HEK293 (cell line): ENCODE measurements around the gene SAMD13.

Experiments
- CTCF ChIA-PET: fragments of 350-600 bp; formaldehyde crosslinking; extraction: SDS; loops from one replicate; lab custom pipeline; 2021; ENCODE audit warnings: antibody characterized with exemption; lab: Yijun Ruan, JAX
- POLR2A ChIA-PET: fragments of 300-600 bp; formaldehyde crosslinking; extraction: SDS; loops from one replicate; lab custom pipeline; 2020; ENCODE audit warnings: antibody characterized with exemption, inconsistent platforms; lab: Yijun Ruan, JAX
- H3K27ac ChIP-seq: fragments of 200-500 bp; sonication (Bioruptor generic); 2 replicates; pipeline ENCODE4 v1.5.1; 2014; ENCODE audit warnings: low read depth, low read length, control low read depth, inconsistent platforms; ENCODE audit errors: extremely low read depth
- H3K36me3 ChIP-seq, 2 experiments: fragments of 200-500 bp in 1 of 2; sonication (Bioruptor generic) in 1 of 2; 1 replicate in 1 of 2; 2 replicates in 1 of 2; pipeline ENCODE4 v1.5.1; 2014 to 2017; ENCODE audit warnings: inconsistent platforms in 2 of 2, low read length in 2 of 2; ENCODE audit not compliant: control insufficient read depth in 2 of 2, insufficient read depth in 1 of 2
- H3K4me1 ChIP-seq: fragments of 200-500 bp; sonication (Bioruptor generic); 2 replicates; pipeline ENCODE4 v1.5.1; 2014; ENCODE audit warnings: mild to moderate bottlenecking, low read length, inconsistent platforms; ENCODE audit not compliant: control insufficient read depth, insufficient read depth
- H3K4me3 ChIP-seq: 2 replicates; pipeline ENCODE4 v1.5.1; 2011; ENCODE audit warnings: low read depth, mild to moderate bottlenecking, control low read depth, low read length, moderate library complexity
- H3K9me3 ChIP-seq: fragments of 200-500 bp; sonication (Bioruptor generic); 2 replicates; pipeline ENCODE4 v1.5.1; 2014; ENCODE audit warnings: low read depth, low read length, inconsistent platforms; ENCODE audit not compliant: control insufficient read depth, insufficient read depth
- EGR2 ChIP-seq: fragments of 450-650 bp; formaldehyde crosslinking; IDR thresholded peaks from 2 replicates; pipeline ENCODE4 v1.5.1; 2016; ENCODE audit warnings: low read depth, missing biosample characterization, missing genetic modification characterization
- ELK4 ChIP-seq: IDR thresholded peaks from 2 replicates; pipeline ENCODE4 v1.6.1; 2011; ENCODE audit warnings: mild to moderate bottlenecking, low read depth, low read length, borderline replicate concordance
- GLIS1 ChIP-seq: fragments of 450-650 bp; formaldehyde crosslinking; IDR thresholded peaks from 2 replicates; pipeline ENCODE4 v1.5.1; 2016; ENCODE audit warnings: missing biosample characterization, missing genetic modification characterization
- INSM2 ChIP-seq: fragments of 450-650 bp; formaldehyde crosslinking; IDR thresholded peaks from 2 replicates; pipeline ENCODE4 v1.5.1; 2016; ENCODE audit warnings: missing biosample characterization, missing genetic modification characterization
- KLF1 ChIP-seq: fragments of 450-650 bp; formaldehyde crosslinking; IDR thresholded peaks from 2 replicates; pipeline ENCODE4 v1.5.1; 2016; ENCODE audit warnings: missing biosample characterization, missing genetic modification characterization
- RBAK ChIP-seq: fragments of 450-650 bp; formaldehyde crosslinking; IDR thresholded peaks from 2 replicates; pipeline ENCODE4 v1.5.1; 2016; ENCODE audit warnings: missing biosample characterization, missing genetic modification characterization
- ZFP3 ChIP-seq: fragments of 450-650 bp; formaldehyde crosslinking; IDR thresholded peaks from 2 replicates; pipeline ENCODE4 v1.5.1; 2016; ENCODE audit warnings: low read depth, missing biosample characterization, missing genetic modification characterization
- ZIC2 ChIP-seq: fragments of 450-650 bp; formaldehyde crosslinking; IDR thresholded peaks from 2 replicates; pipeline ENCODE4 v1.5.1; 2016; ENCODE audit warnings: missing biosample characterization, missing genetic modification characterization
- ZNF221 ChIP-seq: fragments of 450-650 bp; formaldehyde crosslinking; IDR thresholded peaks from 2 replicates; pipeline ENCODE4 v1.5.1; 2017; ENCODE audit warnings: missing biosample characterization, missing genetic modification characterization, borderline replicate concordance
- ZNF23 ChIP-seq: fragments of 450-650 bp; formaldehyde crosslinking; IDR thresholded peaks from 2 replicates; pipeline ENCODE4 v1.5.1; 2016; ENCODE audit warnings: missing biosample characterization, missing genetic modification characterization, borderline replicate concordance
- ZNF37A ChIP-seq: fragments of 450-650 bp; IDR thresholded peaks from 2 replicates; pipeline ENCODE4 v1.5.1; 2018; ENCODE audit warnings: missing biosample characterization, missing genetic modification characterization
- ZNF394 ChIP-seq: fragments of 450-650 bp; formaldehyde crosslinking; IDR thresholded peaks from 2 replicates; pipeline ENCODE4 v1.5.1; 2016; ENCODE audit warnings: missing biosample characterization, missing genetic modification characterization, mild to moderate bottlenecking, moderate library complexity, borderline replicate concordance
- ZNF530 ChIP-seq: fragments of 450-650 bp; formaldehyde crosslinking; IDR thresholded peaks from 2 replicates; pipeline ENCODE4 v1.5.1; 2016; ENCODE audit warnings: low read depth, missing biosample characterization, missing genetic modification characterization
- ZNF558 ChIP-seq: fragments of 450-650 bp; formaldehyde crosslinking; IDR thresholded peaks from 2 replicates; pipeline ENCODE4 v1.5.1; 2016; ENCODE audit warnings: missing biosample characterization, missing genetic modification characterization
- ZNF596 ChIP-seq: fragments of 450-650 bp; IDR thresholded peaks from 2 replicates; pipeline ENCODE4 v1.5.0; 2018; ENCODE audit warnings: missing biosample characterization, mild to moderate bottlenecking, missing genetic modification characterization, moderate library complexity
- ZNF600 ChIP-seq: fragments of 450-650 bp; formaldehyde crosslinking; IDR thresholded peaks from 2 replicates; pipeline ENCODE4 v1.5.1; 2016; ENCODE audit warnings: missing biosample characterization, missing genetic modification characterization
- ZNF626 ChIP-seq: fragments of 450-650 bp; sonication (Bioruptor Pico); formaldehyde crosslinking; IDR thresholded peaks from 2 replicates; pipeline ENCODE4 v1.5.1; 2018; ENCODE audit warnings: missing biosample characterization, missing genetic modification characterization, inconsistent platforms
- ZNF654 ChIP-seq: fragments of 450-650 bp; formaldehyde crosslinking; IDR thresholded peaks from 2 replicates; pipeline ENCODE4 v1.5.1; 2016; ENCODE audit warnings: low read depth, missing biosample characterization, missing genetic modification characterization
- ZNF660 ChIP-seq: fragments of 450-650 bp; IDR thresholded peaks from 2 replicates; pipeline ENCODE4 v1.5.1; 2018; ENCODE audit warnings: missing biosample characterization, mild to moderate bottlenecking, missing genetic modification characterization
- ZNF777 ChIP-seq: fragments of 450-650 bp; formaldehyde crosslinking; IDR thresholded peaks from 2 replicates; pipeline ENCODE4 v1.5.1; 2017; ENCODE audit warnings: missing biosample characterization, missing genetic modification characterization, borderline replicate concordance
- ZNF785 ChIP-seq: fragments of 450-650 bp; formaldehyde crosslinking; IDR thresholded peaks from 2 replicates; pipeline ENCODE4 v1.5.1; 2016; ENCODE audit warnings: missing biosample characterization, missing genetic modification characterization
- ZNF792 ChIP-seq: fragments of 450-650 bp; formaldehyde crosslinking; IDR thresholded peaks from 2 replicates; pipeline ENCODE4 v1.5.1; 2016; ENCODE audit warnings: missing biosample characterization, missing genetic modification characterization
- ZSCAN30 ChIP-seq: fragments of 450-650 bp; IDR thresholded peaks from 2 replicates; pipeline ENCODE4 v1.5.1; 2018; ENCODE audit warnings: missing biosample characterization, mild to moderate bottlenecking, missing genetic modification characterization, moderate library complexity
- ZSCAN4 ChIP-seq: fragments of 450-650 bp; formaldehyde crosslinking; IDR thresholded peaks from 2 replicates; pipeline ENCODE4 v1.5.1; 2017; ENCODE audit warnings: missing biosample characterization, missing genetic modification characterization
- TF ChIP-seq, protein P1 (sequence below): fragments of 450-650 bp; formaldehyde crosslinking; IDR thresholded peaks from 2 replicates; pipeline ENCODE4 v1.5.1; 2016; ENCODE audit warnings: missing biosample characterization, missing genetic modification characterization, low read depth
- TF ChIP-seq, protein P2 (sequence below): fragments of 450-650 bp; IDR thresholded peaks from 2 replicates; pipeline ENCODE4 v1.5.1; 2018; ENCODE audit warnings: missing biosample characterization, mild to moderate bottlenecking, missing genetic modification characterization

Gene SAMD13

DNA sequence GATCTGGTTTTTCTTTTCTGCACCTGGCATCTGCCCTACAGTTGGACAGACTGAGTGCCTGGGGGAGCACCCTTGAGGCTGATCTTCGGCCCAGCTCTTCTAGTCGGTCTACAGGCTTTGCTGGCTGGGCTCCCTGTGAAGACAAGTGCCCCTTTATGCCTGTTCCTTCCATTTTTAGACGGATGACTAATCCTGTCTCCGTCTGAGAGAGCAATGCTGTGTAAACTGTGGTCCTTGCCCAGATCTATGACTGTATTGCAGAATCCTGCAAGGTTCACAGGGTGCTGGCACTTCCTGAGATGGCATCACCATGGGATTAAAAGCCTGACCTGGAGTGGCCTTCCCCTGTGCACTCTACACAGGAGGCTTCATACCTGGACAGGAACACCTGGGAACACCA is 47.6 kb upstream of the SAMD13 start (continued):
- no peak for TF ChIP-seq ZSCAN30 (tag by site-specific recombination)
- TF ChIP-seq KLF1 (tag by site-specific recombination) = no peak
- TF ChIP-seq RBAK = no peak
- no peak for TF ChIP-seq ZNF785 (tag by site-specific recombination)
- peak; percentile 54 for TF ChIP-seq ZIC2 (tag by site-specific recombination)
- no peak for TF ChIP-seq ZFP3
- TF ChIP-seq ZNF37A (tag by site-specific recombination) = no peak
- no peak for TF ChIP-seq ELK4
- no peak for TF ChIP-seq ZNF558 (tag by site-specific recombination)
- TF ChIP-seq ZNF660 (tag by site-specific recombination) = peak; percentile 42; the same call in 1 of the 2 replicates
- no peak for TF ChIP-seq ZSCAN4
- TF ChIP-seq ZNF23 (tag by site-specific recombination) = no peak
- no peak for TF ChIP-seq GLIS1 (tag by site-specific recombination)
- peak; percentile 34; the same call in 1 of the 2 replicates for TF ChIP-seq ZNF600 (tag by site-specific recombination)
- TF ChIP-seq ZNF777 (tag by site-specific recombination) = no peak
- TF ChIP-seq ZNF626 (tag by site-specific recombination) = no peak
- no peak for TF ChIP-seq ZNF654 (tag by site-specific recombination)
- TF ChIP-seq INSM2 (tag by site-specific recombination) = no peak
- no peak for TF ChIP-seq EGR2 (tag by site-specific recombination)
- TF ChIP-seq, protein P1, sequence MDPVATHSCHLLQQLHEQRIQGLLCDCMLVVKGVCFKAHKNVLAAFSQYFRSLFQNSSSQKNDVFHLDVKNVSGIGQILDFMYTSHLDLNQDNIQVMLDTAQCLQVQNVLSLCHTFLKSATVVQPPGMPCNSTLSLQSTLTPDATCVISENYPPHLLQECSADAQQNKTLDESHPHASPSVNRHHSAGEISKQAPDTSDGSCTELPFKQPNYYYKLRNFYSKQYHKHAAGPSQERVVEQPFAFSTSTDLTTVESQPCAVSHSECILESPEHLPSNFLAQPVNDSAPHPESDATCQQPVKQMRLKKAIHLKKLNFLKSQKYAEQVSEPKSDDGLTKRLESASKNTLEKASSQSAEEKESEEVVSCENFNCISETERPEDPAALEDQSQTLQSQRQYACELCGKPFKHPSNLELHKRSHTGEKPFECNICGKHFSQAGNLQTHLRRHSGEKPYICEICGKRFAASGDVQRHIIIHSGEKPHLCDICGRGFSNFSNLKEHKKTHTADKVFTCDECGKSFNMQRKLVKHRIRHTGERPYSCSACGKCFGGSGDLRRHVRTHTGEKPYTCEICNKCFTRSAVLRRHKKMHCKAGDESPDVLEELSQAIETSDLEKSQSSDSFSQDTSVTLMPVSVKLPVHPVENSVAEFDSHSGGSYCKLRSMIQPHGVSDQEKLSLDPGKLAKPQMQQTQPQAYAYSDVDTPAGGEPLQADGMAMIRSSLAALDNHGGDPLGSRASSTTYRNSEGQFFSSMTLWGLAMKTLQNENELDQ (tag by site-specific recombination) = no peak

DNA sequence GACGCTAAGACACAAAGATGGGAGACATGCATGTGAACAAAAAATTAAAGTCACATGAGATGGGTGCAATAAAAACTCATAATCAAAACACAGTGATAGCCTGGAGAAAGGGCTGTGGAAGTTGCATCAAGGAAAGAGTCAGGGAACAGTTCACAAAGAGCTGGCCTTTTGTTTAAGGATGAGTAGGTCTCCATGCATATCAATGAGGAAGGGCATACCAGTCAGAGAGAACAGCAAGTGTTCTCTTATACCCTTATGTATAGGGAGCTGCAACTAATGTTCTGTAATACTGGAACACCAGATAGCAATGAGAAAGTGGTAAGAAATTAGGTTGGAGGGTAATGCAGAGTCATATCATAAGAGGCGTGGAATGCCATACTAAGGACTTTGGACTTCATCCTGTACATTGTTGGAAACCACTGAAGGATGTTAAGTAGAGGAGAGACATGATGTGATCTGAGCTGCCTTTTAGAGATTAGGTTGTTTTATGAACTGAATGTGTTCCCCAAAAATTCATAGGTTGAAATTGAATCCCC is 46.7 kb upstream of the SAMD13 start:
- ChIA-PET POLR2A (no interaction called here), CTCF (no interaction called here)
- no peaks in the 10 kb centered on the region for H3K4me1 ChIP-seq
- no peaks in the 10 kb centered on the region for H3K9me3 ChIP-seq
- H3K27ac ChIP-seq = no peak overlapping the region
- H3K36me3 ChIP-seq = no peaks in the 10 kb centered on the region
- H3K4me3 ChIP-seq = no peak overlapping the region
- TF ChIP-seq ZNF221 (tag by site-specific recombination) (no peak), ZNF596 (no peak), ZNF530 (tag by site-specific recombination) (no peak), ZNF394 (tag by site-specific recombination) (no peak), ZNF792 (tag by site-specific recombination) (no peak)
- TF ChIP-seq, protein P2, sequence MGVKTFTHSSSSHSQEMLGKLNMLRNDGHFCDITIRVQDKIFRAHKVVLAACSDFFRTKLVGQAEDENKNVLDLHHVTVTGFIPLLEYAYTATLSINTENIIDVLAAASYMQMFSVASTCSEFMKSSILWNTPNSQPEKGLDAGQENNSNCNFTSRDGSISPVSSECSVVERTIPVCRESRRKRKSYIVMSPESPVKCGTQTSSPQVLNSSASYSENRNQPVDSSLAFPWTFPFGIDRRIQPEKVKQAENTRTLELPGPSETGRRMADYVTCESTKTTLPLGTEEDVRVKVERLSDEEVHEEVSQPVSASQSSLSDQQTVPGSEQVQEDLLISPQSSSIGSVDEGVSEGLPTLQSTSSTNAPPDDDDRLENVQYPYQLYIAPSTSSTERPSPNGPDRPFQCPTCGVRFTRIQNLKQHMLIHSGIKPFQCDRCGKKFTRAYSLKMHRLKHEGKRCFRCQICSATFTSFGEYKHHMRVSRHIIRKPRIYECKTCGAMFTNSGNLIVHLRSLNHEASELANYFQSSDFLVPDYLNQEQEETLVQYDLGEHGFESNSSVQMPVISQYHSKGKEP (tag by site-specific recombination) = no peak
